K562 (cell line): Measurements from ENCODE around the gene ZNF385C. TPM values are rescaled to one million over a fixed set of nuclear protein-coding genes. Genes with fewer than 3 reads are reported as not detected.

ENCODE experiments used
- CCNT2 ChIP-seq: IDR thresholded peaks from 2 replicates; pipeline ENCODE4 v1.6.1; 2011; ENCODE audit warnings: borderline replicate concordance, low read depth, mild to moderate bottlenecking, moderate library complexity, mixed read lengths, low read length; ENCODE audit not compliant: insufficient read length; ENCODE audit errors: extremely low read depth
- E2F3 ChIP-seq: fragments of 250-450 bp; sonication (Bioruptor Pico); IDR thresholded peaks from 2 replicates; pipeline ENCODE4 v1.4.0; 2020; ENCODE audit warnings: mild to moderate bottlenecking
- FOSL1 ChIP-seq: fragments of 200-800 bp; sonication (Bioruptor generic); conservative IDR thresholded peaks from 2 replicates; pipeline ENCODE4 v1.6.1; 2016; ENCODE audit warnings: missing genetic modification characterization, missing compliant biosample characterization
- GABPA ChIP-seq: fragments of 200-800 bp; sonication (Bioruptor generic); conservative IDR thresholded peaks from 2 replicates; pipeline ENCODE4 v1.6.1; 2016; ENCODE audit warnings: low read depth, missing genetic modification characterization, missing compliant biosample characterization
- KDM4B ChIP-seq, 2 experiments: fragments of 450-650 bp in 1 of 2; sonication (generic) in 1 of 2; IDR thresholded peaks; 2 replicates each; pipeline ENCODE4 v1.6.1; 2016 to 2017; ENCODE audit warnings: borderline replicate concordance in 2 of 2, antibody characterized with exemption in 1 of 2, low read depth in 1 of 2, mild to moderate bottlenecking in 1 of 2
- NCOA1 ChIP-seq: fragments of 450-650 bp; IDR thresholded peaks from 2 replicates; pipeline ENCODE4 v1.6.1; 2016; ENCODE audit warnings: low read depth
- NR2C1 ChIP-seq, 2 experiments: fragments of 450-650 bp; IDR thresholded peaks; 2 replicates each; pipeline ENCODE4 v1.6.1; 2017; ENCODE audit warnings: mild to moderate bottlenecking in 2 of 2, antibody characterized with exemption in 1 of 2, inconsistent platforms in 1 of 2, missing compliant biosample characterization in 1 of 2, missing genetic modification characterization in 1 of 2
- POLR2B ChIP-seq: fragments of 450-650 bp; IDR thresholded peaks from 2 replicates; pipeline ENCODE4 v1.6.1; 2018; ENCODE audit warnings: low read depth; ENCODE audit not compliant: partially characterized antibody
- PPARD ChIP-seq: fragments of 250-450 bp; sonication (Bioruptor Pico); IDR thresholded peaks from 2 replicates; pipeline ENCODE4 v1.8.0; 2022; ENCODE audit warnings: inconsistent platforms, mild to moderate bottlenecking, moderate library complexity
- RAD51 ChIP-seq: fragments of 450-650 bp; IDR thresholded peaks from 2 replicates; pipeline ENCODE4 v1.7.1; 2016; ENCODE audit warnings: low read depth, mild to moderate bottlenecking, borderline replicate concordance
- RBM34 ChIP-seq: fragments of 200-400 bp; formaldehyde crosslinking; IDR thresholded peaks from 2 replicates; pipeline ENCODE4 v1.6.1; 2018; ENCODE audit warnings: low read length, borderline replicate concordance; ENCODE audit not compliant: insufficient read depth
- SMAD1 ChIP-seq: fragments of 150-350 bp; IDR thresholded peaks from 2 replicates; pipeline ENCODE4 v1.6.1; 2014; ENCODE audit warnings: low read length, low read depth; ENCODE audit not compliant: partially characterized antibody
- TEAD1 ChIP-seq, 2 experiments: fragments of 450-650 bp in 1 of 2; sonication (generic) in 1 of 2; formaldehyde crosslinking; IDR thresholded peaks; 2 replicates each; pipeline versions ENCODE4 v1.4.0 to v1.8.0; 2020 to 2022; ENCODE audit warnings: mild to moderate bottlenecking in 2 of 2, missing genetic modification reagents in 1 of 2
- ZNF696 ChIP-seq: fragments of 250-450 bp; sonication (Bioruptor Pico); conservative IDR thresholded peaks from 2 replicates; pipeline ENCODE4 v1.4.0; 2020; ENCODE audit warnings: mild to moderate bottlenecking, moderate library complexity
- ZNF699 ChIP-seq: fragments of 250-450 bp; sonication (Bioruptor Pico); IDR thresholded peaks from 2 replicates; pipeline ENCODE4 v1.8.0; 2021; ENCODE audit warnings: mild to moderate bottlenecking, moderate library complexity; ENCODE audit not compliant: insufficient replicate concordance
- polyA plus RNA-seq, 8 experiments: library from polyadenylated mRNA; depleted of rRNA in 4 of 8; stranded (reverse) in 5 of 8; unstranded in 3 of 8; fragments of >200 nt; fragmentation: Nextera tagmentation in 2 of 8; fragmentation: Illumina TruSeq in 1 of 8; extraction: Ambion mirVana in 2 of 8; extraction: Trizol in 1 of 8; gene quantifications; 2 replicates each; pipeline versions ENCODE4 v1.2.1 to v1.2.3, GENCODE V29; 2011 to 2014; ENCODE audit warnings: inconsistent platforms in 1 of 8, missing spikeins in 1 of 8
- total RNA-seq, 7 experiments: library from RNA; depleted of rRNA in 6 of 7; stranded (reverse); fragments of >200 nt in 6 of 7; fragmentation: Illumina TruSeq in 2 of 7; extraction: Trizol in 2 of 7; gene quantifications; 2 replicates each; pipeline versions ENCODE4 v1.2.1 to v1.2.3, GENCODE V29; 2011 to 2021; ENCODE audit warnings: low replicate concordance in 1 of 7
- TF ChIP-seq, protein P1 (sequence below), 2 experiments: fragments of 450-650 bp in 1 of 2; sonication (generic) in 1 of 2; formaldehyde crosslinking; conservative IDR thresholded peaks; 2 replicates each; pipeline versions ENCODE4 v1.4.0 to v1.8.1; 2020 to 2022; ENCODE audit warnings: mild to moderate bottlenecking in 1 of 2, missing genetic modification reagents in 1 of 2
- TF ChIP-seq, protein P2 (sequence below): fragments of 150-350 bp; IDR thresholded peaks from 2 replicates; pipeline ENCODE4 v1.6.1; 2014; ENCODE audit warnings: low read depth, mild to moderate bottlenecking, low read length, borderline replicate concordance
- TF ChIP-seq, protein P3 (sequence below): fragments of 450-650 bp; IDR thresholded peaks from 2 replicates; pipeline ENCODE4 v1.6.1; 2016; ENCODE audit warnings: low read depth, mild to moderate bottlenecking, moderate library complexity
- TF ChIP-seq, protein P4 (sequence below): fragments of 250-450 bp; sonication (Bioruptor Pico); IDR thresholded peaks from 2 replicates; pipeline ENCODE4 v1.4.0; 2020; ENCODE audit warnings: mild to moderate bottlenecking, moderate library complexity

ZNF385C gene
- total and polyA plus RNA-seq, 9 of the 15 experiments (the other 6 are each of a cell fraction or from before 2014, with no cell fraction given), result 0.03 to 0.35 (median 0.18) TPM; not detected in 1

DNA sequence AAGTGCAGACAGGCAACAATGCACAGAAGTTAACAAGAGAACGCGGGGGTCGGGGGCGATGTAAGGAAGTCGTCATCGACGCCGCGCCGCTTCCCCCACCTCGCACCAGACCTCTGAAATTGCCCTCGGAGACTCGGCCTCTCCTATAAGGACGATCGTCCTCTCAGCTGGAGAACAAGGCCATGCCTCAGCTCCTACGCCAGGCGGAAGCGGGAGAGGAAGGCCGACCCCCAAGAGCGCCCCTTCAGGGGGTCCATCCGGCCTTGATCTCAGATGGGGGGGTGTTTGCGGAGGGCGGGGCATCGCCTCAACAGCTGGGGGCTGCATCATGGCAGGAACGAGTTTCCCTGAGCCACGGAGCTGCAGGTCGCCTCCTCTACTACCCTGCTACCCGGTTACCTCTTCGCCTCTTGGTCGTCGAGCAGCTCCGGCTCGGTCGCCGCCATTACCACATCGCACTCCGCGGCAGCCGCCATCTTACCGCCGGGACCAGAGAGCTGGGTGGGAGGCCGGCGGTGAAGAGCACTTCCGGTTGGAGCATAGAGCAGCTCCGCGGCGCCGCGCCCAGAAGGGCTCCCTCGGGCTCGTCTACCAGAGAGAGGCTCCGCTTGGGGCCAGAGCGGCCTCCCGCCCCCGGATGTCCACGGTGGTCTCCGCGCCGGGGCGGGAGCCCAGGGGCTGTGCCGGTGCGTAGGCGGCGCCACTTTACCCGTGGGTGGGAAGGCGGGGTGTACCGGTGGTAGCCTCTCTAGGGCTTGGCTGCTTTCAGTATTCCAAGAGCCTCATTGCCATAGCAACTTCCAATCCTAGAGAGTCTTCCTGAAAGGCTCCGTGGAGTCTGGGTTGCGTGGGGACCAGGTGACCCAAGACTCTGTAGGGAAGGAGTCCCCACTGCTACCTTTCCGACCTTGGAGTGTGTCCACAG is 81.1 kb downstream of the ZNF385C start, which contains the start of gene DNAJC7 (continued):
- peak; percentile 13; the same call in 1 of the 2 replicates for TF ChIP-seq RAD51
- TF ChIP-seq PPARD (CRISPR knock-in tag), result no peak
- TF ChIP-seq, protein P1, sequence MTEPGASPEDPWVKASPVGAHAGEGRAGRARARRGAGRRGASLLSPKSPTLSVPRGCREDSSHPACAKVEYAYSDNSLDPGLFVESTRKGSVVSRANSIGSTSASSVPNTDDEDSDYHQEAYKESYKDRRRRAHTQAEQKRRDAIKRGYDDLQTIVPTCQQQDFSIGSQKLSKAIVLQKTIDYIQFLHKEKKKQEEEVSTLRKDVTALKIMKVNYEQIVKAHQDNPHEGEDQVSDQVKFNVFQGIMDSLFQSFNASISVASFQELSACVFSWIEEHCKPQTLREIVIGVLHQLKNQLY (CRISPR knock-in tag; conservative IDR thresholded peaks at IDR 0.05), result no peak
- TF ChIP-seq NR2C1 (IDR thresholded peaks at IDR 0.05), result peak; percentile 81
- peak; percentile 67 for TF ChIP-seq NR2C1 (tag; IDR thresholded peaks at IDR 0.05)
- peak; percentile 84 for TF ChIP-seq POLR2B
- 0 out of 2 replicates have a peak, but pooled peaks have one; percentile 59 for TF ChIP-seq E2F3 (CRISPR knock-in tag)
- TF ChIP-seq, protein P2, sequence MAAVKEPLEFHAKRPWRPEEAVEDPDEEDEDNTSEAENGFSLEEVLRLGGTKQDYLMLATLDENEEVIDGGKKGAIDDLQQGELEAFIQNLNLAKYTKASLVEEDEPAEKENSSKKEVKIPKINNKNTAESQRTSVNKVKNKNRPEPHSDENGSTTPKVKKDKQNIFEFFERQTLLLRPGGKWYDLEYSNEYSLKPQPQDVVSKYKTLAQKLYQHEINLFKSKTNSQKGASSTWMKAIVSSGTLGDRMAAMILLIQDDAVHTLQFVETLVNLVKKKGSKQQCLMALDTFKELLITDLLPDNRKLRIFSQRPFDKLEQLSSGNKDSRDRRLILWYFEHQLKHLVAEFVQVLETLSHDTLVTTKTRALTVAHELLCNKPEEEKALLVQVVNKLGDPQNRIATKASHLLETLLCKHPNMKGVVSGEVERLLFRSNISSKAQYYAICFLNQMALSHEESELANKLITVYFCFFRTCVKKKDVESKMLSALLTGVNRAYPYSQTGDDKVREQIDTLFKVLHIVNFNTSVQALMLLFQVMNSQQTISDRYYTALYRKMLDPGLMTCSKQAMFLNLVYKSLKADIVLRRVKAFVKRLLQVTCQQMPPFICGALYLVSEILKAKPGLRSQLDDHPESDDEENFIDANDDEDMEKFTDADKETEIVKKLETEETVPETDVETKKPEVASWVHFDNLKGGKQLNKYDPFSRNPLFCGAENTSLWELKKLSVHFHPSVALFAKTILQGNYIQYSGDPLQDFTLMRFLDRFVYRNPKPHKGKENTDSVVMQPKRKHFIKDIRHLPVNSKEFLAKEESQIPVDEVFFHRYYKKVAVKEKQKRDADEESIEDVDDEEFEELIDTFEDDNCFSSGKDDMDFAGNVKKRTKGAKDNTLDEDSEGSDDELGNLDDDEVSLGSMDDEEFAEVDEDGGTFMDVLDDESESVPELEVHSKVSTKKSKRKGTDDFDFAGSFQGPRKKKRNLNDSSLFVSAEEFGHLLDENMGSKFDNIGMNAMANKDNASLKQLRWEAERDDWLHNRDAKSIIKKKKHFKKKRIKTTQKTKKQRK, result no peak
- peak; percentile 45; the same call in 1 of the 2 replicates for TF ChIP-seq FOSL1 (tag)
- peak; percentile 97 for TF ChIP-seq GABPA (tag)
- TF ChIP-seq, protein P3, sequence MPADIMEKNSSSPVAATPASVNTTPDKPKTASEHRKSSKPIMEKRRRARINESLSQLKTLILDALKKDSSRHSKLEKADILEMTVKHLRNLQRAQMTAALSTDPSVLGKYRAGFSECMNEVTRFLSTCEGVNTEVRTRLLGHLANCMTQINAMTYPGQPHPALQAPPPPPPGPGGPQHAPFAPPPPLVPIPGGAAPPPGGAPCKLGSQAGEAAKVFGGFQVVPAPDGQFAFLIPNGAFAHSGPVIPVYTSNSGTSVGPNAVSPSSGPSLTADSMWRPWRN, result no peak
- TF ChIP-seq NCOA1, result peak; percentile 68
- no peak for TF ChIP-seq ZNF696 (CRISPR knock-in tag)
- no peak for TF ChIP-seq ZNF699 (CRISPR knock-in tag)
- peak in 1 of 2 experiments; percentile 74; a peak in 2 of 4 replicates for TF ChIP-seq KDM4B (IDR thresholded peaks at IDR 0.05; ENCODE audit: borderline replicate concordance in 2 of 2, low read depth in 1 of 2)
- TF ChIP-seq, protein P4, sequence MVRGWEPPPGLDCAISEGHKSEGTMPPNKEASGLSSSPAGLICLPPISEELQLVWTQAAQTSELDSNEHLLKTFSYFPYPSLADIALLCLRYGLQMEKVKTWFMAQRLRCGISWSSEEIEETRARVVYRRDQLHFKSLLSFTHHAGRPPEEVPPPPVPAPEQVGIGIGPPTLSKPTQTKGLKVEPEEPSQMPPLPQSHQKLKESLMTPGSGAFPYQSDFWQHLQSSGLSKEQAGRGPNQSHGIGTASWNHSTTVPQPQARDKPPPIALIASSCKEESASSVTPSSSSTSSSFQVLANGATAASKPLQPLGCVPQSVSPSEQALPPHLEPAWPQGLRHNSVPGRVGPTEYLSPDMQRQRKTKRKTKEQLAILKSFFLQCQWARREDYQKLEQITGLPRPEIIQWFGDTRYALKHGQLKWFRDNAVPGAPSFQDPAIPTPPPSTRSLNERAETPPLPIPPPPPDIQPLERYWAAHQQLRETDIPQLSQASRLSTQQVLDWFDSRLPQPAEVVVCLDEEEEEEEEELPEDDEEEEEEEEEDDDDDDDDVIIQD (CRISPR knock-in tag), result no peak
- TF ChIP-seq SMAD1, result peak; percentile 68
- TF ChIP-seq TEAD1 (CRISPR knock-in tag; IDR thresholded peaks at IDR 0.05), result peak in 1 of 2 experiments; percentile 80; a peak in 2 of 4 replicates
- TF ChIP-seq RBM34, result no peak
- TF ChIP-seq CCNT2, result peak; percentile 85
